EL (cell line): Measurements from ENCODE around the gene PRDM16.

Source experiments
- DNase-seq: peaks from one replicate; pipeline ENCODE4 v3.0.0-alpha.2; 2016

Gene PRDM16

GRCh38 chr1:3292868-3293562 is 224.0 kb downstream of the PRDM16 start:
- DNase-seq = no peak

GRCh38 chr1:3293563-3294080 is 224.6 kb downstream of the PRDM16 start:
- no peak for DNase-seq

- DNase-seq = no peak
Observed at GRCh38 chr1:3294450-3294849, 225.4 kb downstream of the PRDM16 start.

DNA sequence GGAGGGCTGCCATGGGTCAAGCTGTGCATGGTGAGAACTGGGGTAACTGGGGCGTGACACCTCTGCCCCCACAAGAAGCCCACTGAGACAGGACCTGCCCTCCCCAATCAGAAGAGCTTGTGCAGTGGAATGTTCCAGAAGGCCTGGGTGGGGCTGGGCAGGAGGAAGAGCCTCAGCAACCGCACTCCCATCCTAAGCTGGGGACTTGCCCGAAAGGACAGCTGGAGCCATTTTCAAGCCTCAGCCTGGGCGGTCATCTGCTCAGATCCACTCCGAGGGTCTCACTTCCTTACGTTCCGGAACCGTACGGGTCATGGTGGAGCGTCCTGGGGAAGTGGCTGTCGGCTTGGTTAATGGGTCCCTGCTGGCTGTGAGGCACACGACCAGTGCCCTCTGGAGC is 226.8 kb downstream of the PRDM16 start:
- DNase-seq = no peak

- no peak for DNase-seq
Observed at GRCh38 chr1:3296326-3296725, 227.3 kb downstream of the PRDM16 start.

- DNase-seq = no peak
Observed at GRCh38 chr1:3296826-3297225, 227.8 kb downstream of the PRDM16 start.

DNA sequence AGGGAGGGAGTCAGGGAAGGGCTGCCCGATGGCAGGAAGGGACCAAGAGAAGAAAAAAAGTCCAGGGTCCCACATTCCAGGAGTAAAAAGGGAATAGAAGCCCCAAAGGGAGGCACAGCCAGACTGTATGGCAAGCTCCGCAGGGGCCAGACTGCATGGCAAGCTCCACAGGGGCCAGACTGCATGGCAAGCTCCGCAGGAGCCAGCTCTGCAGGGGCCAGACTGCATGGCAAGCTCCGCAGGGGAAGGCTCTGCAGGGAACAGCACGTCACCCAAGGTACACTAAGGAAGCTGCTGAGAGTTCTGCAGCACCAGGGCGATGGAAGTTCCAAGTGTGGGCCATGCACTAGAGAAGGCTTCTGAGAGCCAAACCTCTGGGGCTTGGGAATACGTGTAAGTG is 228.8 kb downstream of the PRDM16 start:
- DNase-seq = no peak

GRCh38 chr1:3298197-3298596 is 229.2 kb downstream of the PRDM16 start:
- DNase-seq = no peak

- no peak for DNase-seq
Observed at GRCh38 chr1:3304246-3304645, 235.2 kb downstream of the PRDM16 start.

- DNase-seq = no peak
Observed at GRCh38 chr1:3304692-3305091, 235.7 kb downstream of the PRDM16 start.

GRCh38 chr1:3305156-3305555 is 236.2 kb downstream of the PRDM16 start:
- no peak for DNase-seq

- peak; percentile 72 for DNase-seq
Observed at GRCh38 chr1:3306583-3307291, 237.7 kb downstream of the PRDM16 start.

DNA sequence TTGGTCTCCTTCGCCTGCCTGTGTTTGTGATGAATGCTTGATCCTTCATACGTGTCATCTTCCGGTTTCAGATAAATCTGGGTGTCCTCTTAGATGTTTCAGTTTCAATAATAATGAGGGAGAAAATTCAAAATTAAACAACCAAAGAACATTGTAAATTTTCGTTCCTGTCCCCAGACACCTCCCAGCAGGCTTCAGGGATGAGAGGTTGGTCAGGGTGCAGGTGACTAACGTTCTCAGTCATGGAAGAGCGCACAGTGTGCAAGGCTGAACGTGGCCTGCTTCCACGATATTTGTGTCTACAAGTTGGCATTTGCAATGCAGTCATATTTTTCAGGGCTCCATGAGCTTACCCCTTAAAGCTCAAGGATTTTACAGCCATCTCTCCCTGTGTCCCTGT is 238.4 kb downstream of the PRDM16 start:
- no peak for DNase-seq

GRCh38 chr1:3308053-3308452 is 239.1 kb downstream of the PRDM16 start:
- DNase-seq = no peak

DNA sequence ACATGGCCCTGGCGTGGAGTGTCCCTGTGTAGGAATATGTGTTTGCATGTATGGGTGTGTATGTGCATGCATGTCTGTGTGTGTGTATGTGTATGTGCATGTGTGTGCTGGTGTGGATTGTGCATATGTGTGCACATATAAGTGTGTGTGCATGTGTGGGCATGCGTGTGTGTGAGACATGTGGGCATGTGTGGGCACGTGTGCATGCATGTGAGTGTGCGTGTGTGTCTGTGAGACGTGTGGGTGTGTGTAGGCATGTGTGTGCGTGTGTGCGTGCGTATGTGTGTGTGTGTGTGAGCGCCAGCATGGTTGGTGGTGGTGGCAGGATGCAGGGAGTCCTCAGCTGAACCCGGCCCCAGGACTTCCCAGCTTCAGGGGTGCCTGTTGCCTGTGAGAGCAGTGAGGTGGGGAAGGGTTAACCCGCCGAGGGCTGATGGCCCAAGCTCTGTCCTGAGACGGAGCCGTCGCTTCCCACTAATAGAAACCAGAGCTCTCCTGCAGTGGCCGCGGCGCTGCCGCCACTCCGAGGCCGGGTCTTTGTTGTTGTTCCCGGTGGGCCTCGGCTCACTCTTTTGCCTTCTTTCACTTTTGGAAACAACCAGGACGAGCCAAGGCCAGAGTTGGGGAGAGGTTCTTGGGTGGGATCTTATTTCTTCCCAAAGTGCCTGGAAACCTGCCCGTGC is 241.9 kb downstream of the PRDM16 start:
- DNase-seq = no peak

DNA sequence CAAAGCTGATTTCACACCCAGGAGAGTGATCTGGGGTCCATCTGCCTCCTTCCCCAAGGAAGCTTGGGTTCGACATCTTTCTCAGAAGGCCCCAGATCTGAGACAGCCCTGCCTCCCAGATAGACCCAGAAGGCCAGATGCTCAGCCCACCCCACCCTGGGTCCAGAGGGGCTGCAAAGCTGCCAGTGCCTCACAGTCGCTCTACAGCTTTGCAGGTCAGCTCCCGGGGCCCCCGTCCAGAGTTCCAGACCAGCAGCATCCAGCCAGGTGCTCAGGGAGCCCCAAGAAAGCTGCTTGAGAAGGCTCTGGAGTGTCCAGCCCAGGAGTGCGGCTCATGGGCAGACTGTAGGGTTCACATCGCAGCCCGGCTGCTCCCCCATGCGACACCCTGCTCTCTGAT is 242.7 kb downstream of the PRDM16 start:
- DNase-seq = no peak

DNA sequence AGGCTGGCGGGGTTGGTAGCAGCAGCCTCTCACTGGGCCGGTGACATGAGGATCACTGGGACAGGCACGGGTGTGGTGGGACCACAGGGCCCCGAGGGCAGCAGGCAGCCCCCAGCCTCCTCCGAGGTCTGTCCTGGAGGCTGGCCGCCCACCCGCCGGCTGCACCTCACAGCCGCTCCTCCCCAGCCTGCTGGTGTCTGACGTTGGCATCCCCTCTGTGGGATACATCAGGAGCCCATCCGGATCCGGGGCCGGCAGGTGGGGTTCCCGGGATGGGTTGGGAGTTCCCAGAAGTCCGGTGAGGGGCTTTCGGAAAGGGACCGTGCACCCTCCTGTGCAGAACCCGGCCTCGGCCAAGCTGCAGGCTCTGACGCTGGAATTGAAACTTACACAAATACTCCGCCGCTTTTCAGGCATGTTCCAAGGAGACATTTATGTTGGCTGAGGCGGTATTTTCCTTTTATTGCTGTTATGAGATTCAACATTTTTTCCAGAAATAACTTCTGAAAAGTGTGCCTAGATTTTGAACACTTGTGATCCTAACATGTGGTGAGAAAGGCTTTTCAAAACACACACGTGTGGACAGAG is 243.4 kb downstream of the PRDM16 start:
- DNase-seq = no peak

DNA sequence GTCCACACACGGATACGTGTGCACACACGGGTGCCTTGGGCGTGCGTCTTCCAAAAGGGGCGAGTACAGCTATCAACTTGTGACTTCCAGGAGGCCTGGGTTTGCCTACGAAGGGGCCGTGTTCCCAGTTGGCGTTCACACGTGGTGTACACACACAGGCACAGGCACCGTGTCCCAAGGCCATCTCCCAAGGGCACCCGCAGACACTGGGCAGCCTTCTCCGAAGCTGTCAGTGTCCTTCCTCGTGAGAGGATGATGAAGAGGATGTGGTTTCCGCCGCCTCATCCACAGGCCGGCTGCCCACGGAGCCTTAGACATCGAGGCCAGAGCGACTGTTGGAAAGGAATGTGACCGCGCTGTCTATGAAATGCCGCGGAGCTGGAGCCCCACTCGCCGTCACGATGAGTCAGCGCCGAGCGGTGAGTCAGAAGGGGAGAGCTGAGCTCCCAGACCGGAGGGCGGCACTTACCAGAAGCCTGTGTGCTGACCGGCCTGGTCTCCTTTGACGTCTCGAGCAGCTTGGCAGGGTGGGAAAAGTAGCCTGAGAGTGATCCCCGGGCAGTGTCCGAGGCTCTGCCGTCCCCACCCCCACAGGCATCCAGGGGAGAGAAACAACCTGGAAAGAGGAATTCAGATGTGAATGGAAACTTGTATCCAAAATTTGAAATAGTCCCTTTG is 244.0 kb downstream of the PRDM16 start:
- peak; percentile 99 for DNase-seq

- peak; percentile 88 for DNase-seq
Observed at GRCh38 chr1:3313576-3313950, 244.6 kb downstream of the PRDM16 start.

DNA sequence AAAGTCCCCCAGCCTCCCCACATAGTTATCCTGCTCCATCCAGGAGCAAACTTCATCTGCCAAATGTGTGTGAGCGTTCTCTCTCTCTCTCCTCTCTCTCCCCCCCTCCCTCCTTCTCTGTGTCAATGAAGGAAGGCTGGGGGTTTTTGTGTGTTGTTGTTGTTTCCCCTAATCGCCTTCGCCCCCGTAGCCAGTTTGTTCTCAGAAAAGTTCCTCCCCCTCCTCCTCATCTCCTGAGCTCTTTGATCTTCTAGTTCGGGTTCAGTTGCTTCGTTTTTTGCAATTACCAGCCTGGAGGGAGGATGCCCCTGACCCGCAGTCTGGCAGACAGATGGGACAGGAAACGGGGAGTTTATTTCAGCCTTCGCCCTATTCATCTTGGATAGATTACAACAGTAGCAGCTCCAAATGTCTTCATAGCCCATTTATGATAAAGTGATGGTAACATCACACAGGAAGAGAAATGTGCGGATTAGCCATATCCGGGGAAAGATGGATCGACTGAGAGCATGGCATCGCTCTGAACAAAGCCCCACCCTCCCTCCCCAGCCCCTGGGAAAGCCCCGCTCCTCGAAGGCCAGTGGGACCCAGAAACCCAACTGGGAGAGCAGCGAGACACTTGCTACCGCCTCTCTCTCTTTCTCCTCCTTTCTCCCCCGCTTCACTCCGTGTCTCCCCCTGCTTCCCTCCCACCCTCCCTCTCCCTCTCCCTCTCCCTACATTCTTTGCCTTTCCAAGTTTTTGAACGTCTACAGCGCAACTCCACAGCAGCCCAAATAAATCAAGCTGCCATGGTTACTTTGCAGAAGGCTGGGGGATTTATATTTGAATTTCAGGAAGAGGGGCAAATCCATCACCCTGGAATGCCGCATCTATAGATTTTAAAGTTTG is 245.7 kb downstream of the PRDM16 start:
- no peak for DNase-seq

DNA sequence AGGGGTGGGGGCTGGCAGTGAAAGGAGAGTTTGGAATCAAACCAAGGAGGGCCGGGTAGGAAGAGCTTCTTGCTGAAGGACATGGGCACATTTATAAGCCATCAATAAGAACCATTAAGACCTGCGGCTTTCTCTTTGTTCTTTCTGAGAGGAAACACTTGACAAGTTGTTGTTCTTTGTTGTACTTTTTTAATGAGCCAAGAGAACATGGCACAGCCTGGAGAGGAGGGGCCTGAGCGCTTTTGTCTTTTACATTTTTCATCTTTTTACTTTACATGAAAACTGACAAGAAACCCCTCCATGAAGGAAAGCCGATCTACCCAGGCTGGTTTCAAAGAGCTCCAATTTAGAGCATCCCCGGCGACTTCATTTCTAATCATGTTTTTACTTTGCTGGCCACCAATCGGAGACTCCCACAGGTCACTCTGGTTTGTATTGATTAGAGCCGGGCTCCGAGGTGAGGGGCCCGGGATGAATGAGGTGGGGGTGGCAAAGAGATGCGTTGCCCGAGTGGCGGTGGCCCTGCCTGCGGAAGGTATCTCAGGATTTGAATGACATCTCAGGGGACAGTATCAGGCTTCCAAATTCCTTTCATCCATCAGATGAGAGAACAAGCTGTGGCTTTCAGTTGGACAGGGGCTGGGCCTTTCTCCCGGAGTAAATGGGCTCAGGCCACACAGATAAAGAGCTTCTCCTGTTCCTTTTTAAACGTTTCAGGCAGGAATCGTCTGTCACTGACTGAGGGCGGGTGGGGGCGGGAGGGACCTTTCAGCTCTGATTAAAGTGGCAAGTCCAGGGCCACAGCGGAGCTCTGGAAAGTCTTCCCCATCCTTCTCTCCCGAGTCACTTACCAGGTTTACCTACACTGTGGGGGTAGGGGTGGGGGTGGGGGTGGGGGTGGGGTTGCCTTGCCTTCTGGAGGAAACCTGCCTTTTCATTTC is 246.7 kb downstream of the PRDM16 start:
- no peak for DNase-seq
